Caco-2 (cell line): ENCODE data around the gene MYH6. TPM values are rescaled to one million over a fixed set of nuclear protein-coding genes. Genes with fewer than 3 reads are reported as not detected.
"Not testable (repeated sequence)": the region's sequence is repeated elsewhere in the genome, so short reads cannot be mapped to it uniquely, and the experiment has no call there.

Experiments used
- Bru-seq: library from RNA; stranded (reverse); fragments of 400-500 nt; gene quantifications from one replicate; lab custom pipeline; 2021; lab: Mats Ljungman, UMichigan
- BruChase-seq, 2 experiments: library from RNA; stranded (reverse); fragments of 400-500 nt; gene quantifications; one replicate each; lab custom pipeline; 2021; lab: Mats Ljungman, UMichigan
- BruUV-seq: library from RNA; stranded (reverse); fragments of 400-500 nt; replicated peaks from 2 replicates; lab custom pipeline; 2021; lab: Mats Ljungman, UMichigan
- CTCF ChIA-PET: fragments of 300-600 bp; sonication (Branson Sonifier 250); formaldehyde crosslinking; loops from one replicate; lab custom pipeline; 2022; ENCODE audit warnings: antibody characterized with exemption; lab: Charles Lee
- POLR2A ChIA-PET: fragments of 300-600 bp; sonication (Branson Sonifier 250); formaldehyde crosslinking; loops from one replicate; lab custom pipeline; 2022; ENCODE audit warnings: antibody characterized with exemption; lab: Charles Lee
- DNase-seq, 2 experiments: peaks; one replicate each; pipeline versions ENCODE4 v3.0.0 to v3.0.0-alpha.2; 2020 to 2022
- H3K27me3 ChIP-seq: replicated peaks from 2 replicates; pipeline ENCODE4 v1.6.0; 2011; ENCODE audit warnings: low read length; ENCODE audit not compliant: control insufficient read depth, insufficient read depth
- H3K36me3 ChIP-seq: 2 replicates; pipeline ENCODE4 v1.5.1; 2011; ENCODE audit warnings: low read length; ENCODE audit not compliant: control insufficient read depth, insufficient read depth
- H3K4me1 ChIP-seq: fragments of 250-450 bp; sonication (Bioruptor Pico); 2 replicates; pipeline ENCODE4 v1.5.1; 2020; ENCODE audit warnings: mild to moderate bottlenecking
- H3K4me3 ChIP-seq: 2 replicates; pipeline ENCODE4 v1.5.1; 2011; ENCODE audit warnings: low read depth, mild to moderate bottlenecking, control low read depth, low read length
- H3K9me3 ChIP-seq: fragments of 250-450 bp; sonication (Bioruptor Pico); 2 replicates; pipeline ENCODE4 v1.5.1; 2020; ENCODE audit warnings: mild to moderate bottlenecking, moderate library complexity
- H3K27ac Mint-ChIP-seq: one replicate; pipeline ENCODE4 v1.8.0; 2022; ENCODE audit warnings: mixed read lengths; ENCODE audit not compliant: unreplicated experiment
- H3K27me3 Mint-ChIP-seq: one replicate; pipeline ENCODE4 v1.8.0; 2022; ENCODE audit warnings: mixed read lengths; ENCODE audit not compliant: insufficient read depth, unreplicated experiment
- H3K36me3 Mint-ChIP-seq: one replicate; pipeline ENCODE4 v1.8.0; 2022; ENCODE audit warnings: mild to moderate bottlenecking, mixed read lengths; ENCODE audit not compliant: insufficient read depth, unreplicated experiment
- H3K4me1 Mint-ChIP-seq: one replicate; pipeline ENCODE4 v1.8.0; 2022; ENCODE audit warnings: low read depth, mixed read lengths; ENCODE audit not compliant: unreplicated experiment
- H3K4me3 Mint-ChIP-seq: one replicate; pipeline ENCODE4 v1.8.0; 2022; ENCODE audit warnings: mild to moderate bottlenecking, moderate library complexity, mixed read lengths; ENCODE audit not compliant: unreplicated experiment
- H3K9me3 Mint-ChIP-seq: one replicate; pipeline ENCODE4 v1.8.0; 2022; ENCODE audit warnings: mixed read lengths; ENCODE audit not compliant: unreplicated experiment
- CTCF ChIP-seq, 2 experiments: fragments of 200-600 bp in 1 of 2; IDR thresholded peaks; 1 replicate in 1 of 2; 2 replicates in 1 of 2; pipeline versions ENCODE4 v1.5.1 to v1.8.0; 2011 to 2022; ENCODE audit warnings: antibody characterized with exemption in 1 of 2, control low read depth in 1 of 2, inconsistent platforms in 1 of 2, low read depth in 1 of 2, low read length in 1 of 2, mild to moderate bottlenecking in 1 of 2, moderate library complexity in 1 of 2; ENCODE audit not compliant: insufficient read depth in 1 of 2, severe bottlenecking in 1 of 2, unreplicated experiment in 1 of 2
- intact Hi-C: fragments of 100-400 bp; cut with micrococcal nuclease; formaldehyde crosslinking; loops from one replicate; pipeline ENCODE4 v1.10.0; 2022; ENCODE audit not compliant: unreplicated experiment
- long read RNA-seq: library from polyadenylated mRNA; stranded (forward); transcript quantifications from one replicate; pipeline ENCODE4 v2.0.0, GENCODE V29; 2022
- total RNA-seq: library from RNA; stranded (reverse); gene quantifications from 2 replicates; pipeline ENCODE4 v1.2.3, GENCODE V29; 2022

MYH6 gene
- total RNA-seq: not detected in 2 replicates
- Bru-seq, nascent RNA: not detected
- BruChase-seq, experiment 1, labeled RNA remaining after a 2-hour chase: percentile 3 among the genes with signal in this experiment
- not detected for BruChase-seq, experiment 2, labeled RNA remaining after a 6-hour chase
- long read RNA-seq: 0 reads

GRCh38 chr14:23407516-23408306, at the start of gene MYH6:
Gene MYH6, minus strand, starts transcription at chr14:23408273. Its CDS starts 1,050 bp downstream, at chr14:23407223.
- no TSS peak for BruUV-seq
- no peak for DNase-seq
- Histone ChIP-seq H3K9me3 (no peaks in the 10 kb centered on the region), H3K4me3 (no peak within 1 kb of the TSS), H3K36me3 (no peaks in the 10 kb centered on the region), H3K27me3 (no peaks in the 10 kb centered on the region), H3K4me1 (no peaks in the 10 kb centered on the region)
- intact Hi-C loops: no loop called here
- TF ChIP-seq CTCF (IDR thresholded peaks at IDR 0.05; ENCODE audit: insufficient read depth in 1 of 2, low read depth in 1 of 2, low read length in 1 of 2, severe bottlenecking in 1 of 2, unreplicated experiment in 1 of 2): no peak
- H3K36me3 Mint-ChIP-seq: no peaks in the 10 kb centered on the region
- H3K4me1 Mint-ChIP-seq: no peaks in the 10 kb centered on the region
- H3K4me3 Mint-ChIP-seq: no peak within 1 kb of the TSS
- no peak within 1 kb of the TSS for H3K27ac Mint-ChIP-seq
- CTCF ChIA-PET: no interaction called here
- no peaks in the 10 kb centered on the region for H3K9me3 Mint-ChIP-seq
- POLR2A ChIA-PET: no interaction called here
- H3K27me3 Mint-ChIP-seq: peaks cover 28% of the 10 kb centered on the region

GRCh38 chr14:23456883-23457586, 49.0 kb upstream of the MYH6 start:
- H3K27me3 ChIP-seq, POLR2A ChIA-PET, H3K27ac Mint-ChIP-seq, H3K27me3 Mint-ChIP-seq, H3K4me3 Mint-ChIP-seq, H3K9me3 Mint-ChIP-seq, H3K36me3 ChIP-seq, intact Hi-C loops, H3K9me3 ChIP-seq, H3K4me1 Mint-ChIP-seq, H3K36me3 Mint-ChIP-seq, DNase-seq, H3K4me3 ChIP-seq, BruUV-seq: not testable (repeated sequence)
- peaks cover 14% of the 10 kb centered on the region for H3K4me1 ChIP-seq
- CTCF ChIA-PET: interaction anchor here (0.7 kb wide), 1 partner anchor 71 kb away, joined by 3 read pairs; no protein-coding TSS in a partner anchor

- no peaks in the 10 kb centered on the region for H3K36me3 ChIP-seq
- H3K36me3 Mint-ChIP-seq: no peaks in the 10 kb centered on the region
- CTCF ChIA-PET: interaction anchor here (0.7 kb wide), 1 partner anchor 12 kb away, joined by 6 read pairs; no protein-coding TSS in a partner anchor
- POLR2A ChIA-PET: no interaction called here
- H3K4me3 ChIP-seq: no peak overlapping the region
- no peaks in the 10 kb centered on the region for H3K9me3 ChIP-seq
- H3K27me3 ChIP-seq: no peaks in the 10 kb centered on the region
- peaks cover 10% of the 10 kb centered on the region for H3K4me1 Mint-ChIP-seq
- H3K4me3 Mint-ChIP-seq: no peak overlapping the region
- no peaks in the 10 kb centered on the region for H3K27me3 Mint-ChIP-seq
- intact Hi-C loops: no loop called here
- no peaks in the 10 kb centered on the region for H3K9me3 Mint-ChIP-seq
- no TSS peak for BruUV-seq
- no peak for TF ChIP-seq CTCF (IDR thresholded peaks at IDR 0.05; ENCODE audit: insufficient read depth in 1 of 2, low read depth in 1 of 2, low read length in 1 of 2, severe bottlenecking in 1 of 2, unreplicated experiment in 1 of 2)
- no peak for DNase-seq
- H3K27ac Mint-ChIP-seq: no peak overlapping the region
- peaks cover 14% of the 10 kb centered on the region for H3K4me1 ChIP-seq
These were observed 46.4 kb upstream of the MYH6 start for GRCh38 chr14:23454445-23454856.
